GM12874 (cell line): ENCODE results near the gene MYH10.
A peak's percentile ranks its signal among the peaks of the same experiment; 100 is the strongest.

ENCODE experiments used
- TF ChIP-seq, protein P1 (sequence below): IDR thresholded peaks from 2 replicates; pipeline ENCODE4 v1.5.1; 2011; ENCODE audit warnings: low read depth, mild to moderate bottlenecking, control low read depth, low read length, moderate library complexity; ENCODE audit not compliant: insufficient read depth

Gene MYH10

DNA sequence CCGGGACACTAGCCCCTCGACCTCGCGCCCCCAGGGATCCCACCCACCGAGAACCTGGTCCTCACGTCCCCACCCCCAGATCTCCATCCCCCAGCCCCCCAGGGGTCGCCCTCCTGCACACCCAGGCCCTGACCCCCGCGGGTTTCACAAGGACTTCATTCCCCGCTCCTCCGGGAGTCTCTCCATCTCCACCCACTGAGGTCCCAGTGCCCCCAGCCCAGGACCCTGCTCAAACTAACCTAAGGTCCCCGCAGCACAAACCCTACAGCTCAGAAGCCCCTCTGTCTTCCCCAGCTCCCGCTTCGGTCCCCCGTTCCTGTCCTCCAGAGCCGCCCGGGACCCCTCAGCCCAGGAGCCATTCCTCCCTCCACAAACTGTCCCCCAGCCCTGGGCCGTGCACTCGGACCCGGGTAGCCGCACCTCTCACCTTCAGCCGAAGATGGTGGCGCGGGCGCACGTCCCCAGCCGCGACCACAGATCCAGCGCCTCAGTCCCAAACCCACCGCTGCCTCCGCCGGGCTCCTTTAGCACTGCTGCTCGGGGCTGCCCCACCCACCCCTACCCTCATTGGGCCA lies at the start of gene MYH10:
MYH10 (minus strand) TSS at position 499 of the 575 bp plus-strand sequence. CDS start 7,479 bp downstream, outside the sequence.
- TF ChIP-seq, protein P1, sequence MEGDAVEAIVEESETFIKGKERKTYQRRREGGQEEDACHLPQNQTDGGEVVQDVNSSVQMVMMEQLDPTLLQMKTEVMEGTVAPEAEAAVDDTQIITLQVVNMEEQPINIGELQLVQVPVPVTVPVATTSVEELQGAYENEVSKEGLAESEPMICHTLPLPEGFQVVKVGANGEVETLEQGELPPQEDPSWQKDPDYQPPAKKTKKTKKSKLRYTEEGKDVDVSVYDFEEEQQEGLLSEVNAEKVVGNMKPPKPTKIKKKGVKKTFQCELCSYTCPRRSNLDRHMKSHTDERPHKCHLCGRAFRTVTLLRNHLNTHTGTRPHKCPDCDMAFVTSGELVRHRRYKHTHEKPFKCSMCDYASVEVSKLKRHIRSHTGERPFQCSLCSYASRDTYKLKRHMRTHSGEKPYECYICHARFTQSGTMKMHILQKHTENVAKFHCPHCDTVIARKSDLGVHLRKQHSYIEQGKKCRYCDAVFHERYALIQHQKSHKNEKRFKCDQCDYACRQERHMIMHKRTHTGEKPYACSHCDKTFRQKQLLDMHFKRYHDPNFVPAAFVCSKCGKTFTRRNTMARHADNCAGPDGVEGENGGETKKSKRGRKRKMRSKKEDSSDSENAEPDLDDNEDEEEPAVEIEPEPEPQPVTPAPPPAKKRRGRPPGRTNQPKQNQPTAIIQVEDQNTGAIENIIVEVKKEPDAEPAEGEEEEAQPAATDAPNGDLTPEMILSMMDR: 0 out of 2 replicates have a peak, but pooled peaks have one; percentile 2

DNA sequence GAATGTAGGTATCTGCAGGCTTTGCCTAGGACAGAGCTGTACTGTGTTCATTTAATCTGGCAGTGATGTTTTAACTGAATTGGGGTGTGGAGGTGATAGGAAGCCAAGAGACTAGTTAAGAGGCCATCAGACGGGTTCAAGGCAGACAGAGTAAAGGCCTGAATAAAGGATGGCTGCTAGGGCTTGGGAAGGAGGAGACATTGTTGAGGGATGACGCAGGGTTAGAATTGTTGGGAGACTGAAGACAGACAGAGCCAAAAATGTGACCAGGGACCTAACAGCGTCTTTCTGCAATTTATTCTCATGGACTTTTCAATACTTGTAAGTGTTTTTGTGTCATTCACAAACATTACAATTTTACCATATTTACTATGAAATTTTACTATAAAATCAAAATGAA lies 48.6 kb upstream of the MYH10 start:
- TF ChIP-seq, protein P1: no peak

DNA sequence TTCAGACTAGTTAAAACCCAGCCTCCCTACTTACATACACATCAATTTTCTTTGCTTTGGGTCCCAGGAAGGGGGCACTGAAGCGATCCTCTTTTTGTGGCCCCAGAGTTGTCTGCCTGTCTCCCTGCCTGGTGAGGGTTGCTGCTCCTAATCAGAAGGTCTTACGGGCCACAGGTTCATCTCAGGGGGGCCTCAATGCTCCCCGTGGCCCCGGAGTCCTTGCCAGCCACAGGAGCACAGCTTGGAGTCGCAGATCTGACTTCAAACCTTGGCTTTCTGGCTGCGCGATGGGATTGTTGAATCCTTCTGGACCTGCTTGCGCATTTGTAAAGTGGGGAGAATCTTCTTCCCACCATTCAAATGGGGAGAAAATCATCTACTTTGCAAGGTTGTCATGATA lies 44.8 kb upstream of the MYH10 start:
- TF ChIP-seq, protein P1: no peak

DNA sequence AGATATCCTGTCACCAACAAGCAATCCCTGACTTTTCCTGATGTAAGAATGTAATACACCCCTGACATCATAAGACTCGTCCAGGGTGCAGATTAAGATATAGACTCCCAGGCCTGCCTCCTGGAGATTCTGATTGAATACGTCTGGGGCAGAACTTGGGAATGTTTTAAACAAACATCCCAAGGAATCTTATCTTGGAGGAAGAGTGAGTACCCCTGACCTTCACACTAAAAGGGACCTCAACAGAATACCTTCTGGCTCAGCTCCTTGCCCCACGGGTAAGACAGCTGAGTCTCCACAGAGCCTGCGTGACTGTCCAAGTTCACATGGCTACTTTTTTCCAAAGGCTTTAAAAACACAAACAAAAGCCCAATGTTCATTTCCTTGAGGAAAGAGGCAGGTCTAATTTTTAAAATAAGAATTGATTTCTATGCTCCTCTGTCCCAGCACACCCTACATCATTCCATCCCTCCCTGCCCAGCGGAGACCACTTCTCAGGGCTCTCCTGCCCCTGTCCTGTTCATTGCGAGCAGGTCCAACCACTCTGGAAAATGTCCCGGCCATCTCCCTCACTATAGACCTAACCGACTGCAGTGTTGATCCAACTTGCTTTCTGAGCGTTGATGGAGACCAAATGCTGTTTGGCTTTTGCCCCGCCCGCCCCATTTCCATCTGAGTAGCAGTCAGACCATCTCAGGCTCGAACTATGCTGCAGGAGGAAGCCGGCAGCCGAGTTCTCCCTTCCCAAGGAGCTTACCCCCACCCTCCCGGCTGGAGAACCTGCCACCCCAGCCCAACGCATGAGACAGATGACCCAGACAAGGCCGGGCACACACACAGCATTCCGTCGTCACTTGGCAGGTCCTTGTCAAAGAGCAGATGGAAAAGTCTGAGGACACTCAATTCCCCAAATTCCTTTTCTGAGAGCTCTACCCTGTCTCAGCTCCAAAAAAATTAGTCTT lies 44.1 kb upstream of the MYH10 start:
- TF ChIP-seq, protein P1: no peak

DNA sequence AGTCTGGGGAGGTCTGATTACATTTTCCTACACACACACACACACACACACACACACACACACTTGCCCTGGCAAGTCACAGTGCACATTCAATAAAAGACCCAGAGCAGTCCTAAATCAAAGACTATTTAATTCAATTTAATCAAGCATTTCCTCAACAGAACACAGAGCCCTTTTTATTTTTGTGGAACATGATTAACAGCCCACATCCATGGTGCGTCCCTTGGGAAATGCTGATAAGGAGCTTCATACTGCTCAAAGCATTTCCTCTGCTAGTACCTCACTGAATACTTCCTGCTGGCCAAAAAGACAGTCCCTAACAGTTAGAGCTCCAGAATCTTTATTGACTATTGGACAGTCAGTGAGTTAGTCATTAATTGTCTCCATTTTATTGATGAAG lies 43.1 kb upstream of the MYH10 start:
- TF ChIP-seq, protein P1: no peak

DNA sequence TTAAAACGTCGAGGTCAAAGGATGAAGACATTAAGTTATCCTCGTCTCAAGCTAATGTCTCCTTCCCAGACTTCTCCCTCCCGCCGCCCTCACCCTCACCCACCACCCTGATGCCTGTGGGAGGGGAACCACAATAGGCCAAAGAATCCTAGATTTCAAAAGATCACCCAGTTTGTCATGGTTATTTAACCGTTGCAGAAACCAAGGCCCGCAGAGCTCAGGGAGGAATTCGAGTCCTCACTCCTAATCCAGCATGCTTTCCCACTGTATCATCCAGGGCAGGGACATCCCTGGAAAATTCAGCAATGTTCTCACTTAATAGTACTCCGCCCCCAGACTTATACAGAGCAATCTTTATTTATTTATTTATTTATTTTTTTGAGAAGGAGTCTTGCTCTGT lies 41.8 kb upstream of the MYH10 start:
- TF ChIP-seq, protein P1: no peak

DNA sequence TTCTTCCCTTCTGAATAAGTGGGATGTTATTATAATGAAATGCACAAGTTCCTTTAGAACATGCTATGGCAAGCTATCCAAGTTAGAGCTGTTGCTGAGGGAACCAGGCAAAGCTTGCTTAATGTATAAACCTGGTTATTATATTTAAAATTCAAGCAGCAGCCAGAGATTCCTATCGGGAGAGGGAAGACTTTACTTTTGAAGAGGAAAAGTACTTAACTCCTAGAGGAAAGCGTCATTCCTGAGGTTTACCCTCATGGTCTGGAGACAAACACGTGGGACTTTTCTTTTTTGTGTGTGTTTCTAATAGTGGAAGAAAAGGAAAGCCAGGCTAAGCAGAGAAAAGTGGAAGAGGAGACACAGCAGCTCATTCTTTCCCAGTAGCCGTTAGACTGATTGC lies 39.9 kb upstream of the MYH10 start:
- TF ChIP-seq, protein P1: no peak
